Mesothelial cell of epicardium (in vitro differentiated cells): ENCODE measurements around the gene KHDC3L. TPM values are rescaled to one million over a fixed set of nuclear protein-coding genes. Genes with fewer than 3 reads are reported as not detected.
"Not testable (repeated sequence)": the region's sequence is repeated elsewhere in the genome, so short reads cannot be mapped to it uniquely, and the experiment has no call there.

ENCODE experiments used
- DNase-seq, 2 experiments: peaks; one replicate each; pipeline ENCODE4 v3.0.0; 2021; ENCODE audit warnings: low spot score in 2 of 2; ENCODE audit not compliant: unreplicated experiment in 2 of 2
- H3K27ac Mint-ChIP-seq: 2 replicates; pipeline ENCODE4 v1.8.0; 2021; ENCODE audit warnings: mixed read lengths
- H3K27me3 Mint-ChIP-seq: 2 replicates; pipeline ENCODE4 v1.8.0; 2021; ENCODE audit warnings: low read depth, mixed read lengths
- H3K36me3 Mint-ChIP-seq: 2 replicates; pipeline ENCODE4 v1.8.0; 2021; ENCODE audit warnings: mixed read lengths
- H3K4me1 Mint-ChIP-seq: 2 replicates; pipeline ENCODE4 v1.8.0; 2021; ENCODE audit warnings: mixed read lengths
- H3K4me3 Mint-ChIP-seq: 2 replicates; pipeline ENCODE4 v1.8.0; 2021; ENCODE audit warnings: mild to moderate bottlenecking, moderate library complexity, mixed read lengths
- H3K9me3 Mint-ChIP-seq: 2 replicates; pipeline ENCODE4 v1.8.0; 2021; ENCODE audit warnings: mixed read lengths
- CTCF ChIP-seq: fragments of 200-600 bp; sonication (generic); IDR thresholded peaks from one replicate; pipeline ENCODE4 v1.5.0; 2021; ENCODE audit warnings: antibody characterized with exemption; ENCODE audit not compliant: unreplicated experiment
- total RNA-seq: library from RNA; stranded (reverse); gene quantifications from 3 replicates; pipeline ENCODE4 v1.2.1, GENCODE V29; 2021

KHDC3L gene
- total RNA-seq, 1 donor from 2014 or later = not detected

GRCh38 chr6:73388433-73388799 lies 26.0 kb downstream of the KHDC3L start:
- no peaks in the 10 kb centered on the region for H3K9me3 Mint-ChIP-seq
- TF ChIP-seq CTCF = no peak
- H3K27me3 Mint-ChIP-seq = peaks cover 6% of the 10 kb centered on the region
- H3K27ac Mint-ChIP-seq = no peak overlapping the region
- no peaks in the 10 kb centered on the region for H3K36me3 Mint-ChIP-seq
- peaks cover 2% of the 10 kb centered on the region for H3K4me1 Mint-ChIP-seq
- no peak for DNase-seq
- H3K4me3 Mint-ChIP-seq = peak overlapping the region; percentile 73

- Mint-ChIP-seq H3K27ac (peak overlapping the region; percentile 28), H3K9me3 (no peaks in the 10 kb centered on the region), H3K27me3 (peaks cover 6% of the 10 kb centered on the region), H3K4me1 (peaks cover 2% of the 10 kb centered on the region), H3K36me3 (no peaks in the 10 kb centered on the region), H3K4me3 (peak overlapping the region; percentile 73)
- DNase-seq = peak in 1 of 2 experiments; percentile 51
- peak; percentile 34 for TF ChIP-seq CTCF
Observed at GRCh38 chr6:73388800-73389512, 26.5 kb downstream of the KHDC3L start.

- H3K9me3 Mint-ChIP-seq = no peaks in the 10 kb centered on the region
- H3K27me3 Mint-ChIP-seq = peaks cover 6% of the 10 kb centered on the region
- H3K36me3 Mint-ChIP-seq = no peaks in the 10 kb centered on the region
- H3K4me3 Mint-ChIP-seq = no peak overlapping the region
- H3K27ac Mint-ChIP-seq = no peak overlapping the region
- peaks cover 2% of the 10 kb centered on the region for H3K4me1 Mint-ChIP-seq
- no peak for DNase-seq
- TF ChIP-seq CTCF = no peak
Observed at GRCh38 chr6:73389854-73390253, 27.4 kb downstream of the KHDC3L start.

- no peak for TF ChIP-seq CTCF
- H3K27me3 Mint-ChIP-seq = peaks cover 6% of the 10 kb centered on the region
Observed at GRCh38 chr6:73391675-73392074, 29.2 kb downstream of the KHDC3L start.

GRCh38 chr6:73392188-73392587 lies 29.7 kb downstream of the KHDC3L start:
- H3K4me1 Mint-ChIP-seq, H3K4me3 Mint-ChIP-seq, H3K27me3 Mint-ChIP-seq, H3K36me3 Mint-ChIP-seq, H3K9me3 Mint-ChIP-seq, H3K27ac Mint-ChIP-seq, DNase-seq: not testable (repeated sequence)

More at GRCh38 chr6:73391675-73392074, 29.2 kb downstream of the KHDC3L start:
- H3K36me3 Mint-ChIP-seq = no peaks in the 10 kb centered on the region
- no peak for DNase-seq
- no peak overlapping the region for H3K4me3 Mint-ChIP-seq
- H3K9me3 Mint-ChIP-seq = no peaks in the 10 kb centered on the region
- no peak overlapping the region for H3K27ac Mint-ChIP-seq
- H3K4me1 Mint-ChIP-seq = peaks cover 2% of the 10 kb centered on the region

- TF ChIP-seq CTCF = no peak
- no peaks in the 10 kb centered on the region for H3K36me3 Mint-ChIP-seq
- H3K9me3 Mint-ChIP-seq = no peaks in the 10 kb centered on the region
- DNase-seq = no peak
- peaks cover 4% of the 10 kb centered on the region for H3K27me3 Mint-ChIP-seq
- H3K27ac Mint-ChIP-seq = no peak overlapping the region
- H3K4me3 Mint-ChIP-seq = no peak overlapping the region
- peaks cover 2% of the 10 kb centered on the region for H3K4me1 Mint-ChIP-seq
Observed at GRCh38 chr6:73393278-73393677, 30.8 kb downstream of the KHDC3L start.
